ENCODE measurements around the gene CBFB.

Gene CBFB

GRCh38 chr16:67023689-67024088, 5.3 kb upstream of the CBFB start:
- no peak overlapping the region for H3K4me3 ChIP-seq (ENCODE audit: low read depth, low read length)
- no peak for TF ChIP-seq CTCF (IDR thresholded peaks at IDR 0.05; ENCODE audit: low read depth, low read length, missing control alignments)
- no peak for DNase-seq (ENCODE audit: low read depth)
- in situ Hi-C loops (cut with HindIII; ENCODE audit: low sequenced_read_pairs), result no loop called here

- no peak overlapping the region for H3K4me3 ChIP-seq (ENCODE audit: low read depth, low read length)
- no peak for TF ChIP-seq CTCF (IDR thresholded peaks at IDR 0.05; ENCODE audit: low read depth, low read length, missing control alignments)
- no peak for DNase-seq (ENCODE audit: low read depth)
- in situ Hi-C loops (cut with HindIII; ENCODE audit: low sequenced_read_pairs), result no loop called here
Measured at GRCh38 chr16:67024384-67025209, 4.4 kb upstream of the CBFB start.

GRCh38 chr16:67025210-67025550, 3.8 kb upstream of the CBFB start:
- no peak for TF ChIP-seq CTCF (IDR thresholded peaks at IDR 0.05; ENCODE audit: low read depth, low read length, missing control alignments)
- in situ Hi-C loops (cut with HindIII; ENCODE audit: low sequenced_read_pairs), result no loop called here

GRCh38 chr16:67026570-67026969, 2.4 kb upstream of the CBFB start:
- TF ChIP-seq CTCF (IDR thresholded peaks at IDR 0.05; ENCODE audit: low read depth, low read length, missing control alignments), result no peak
- in situ Hi-C loops (cut with HindIII; ENCODE audit: low sequenced_read_pairs), result no loop called here
- no peak overlapping the region for H3K4me3 ChIP-seq (ENCODE audit: low read depth, low read length)
- DNase-seq (ENCODE audit: low read depth), result no peak

More at GRCh38 chr16:67025210-67025550, 3.8 kb upstream of the CBFB start:
- no peak for DNase-seq (ENCODE audit: low read depth)
- no peak overlapping the region for H3K4me3 ChIP-seq (ENCODE audit: low read depth, low read length)

GRCh38 chr16:67027046-67027445, 1.9 kb upstream of the CBFB start:
- TF ChIP-seq CTCF (IDR thresholded peaks at IDR 0.05; ENCODE audit: low read depth, low read length, missing control alignments), result no peak
- no peak overlapping the region for H3K4me3 ChIP-seq (ENCODE audit: low read depth, low read length)
- in situ Hi-C loops (cut with HindIII; ENCODE audit: low sequenced_read_pairs), result no loop called here
- DNase-seq (ENCODE audit: low read depth), result no peak

- DNase-seq (ENCODE audit: low read depth), result no peak
- in situ Hi-C loops (cut with HindIII; ENCODE audit: low sequenced_read_pairs), result no loop called here
- no peak for TF ChIP-seq CTCF (IDR thresholded peaks at IDR 0.05; ENCODE audit: low read depth, low read length, missing control alignments)
- peak overlapping the region; percentile 56 for H3K4me3 ChIP-seq (ENCODE audit: low read depth, low read length)
Measured at GRCh38 chr16:67028167-67028695, 718 bp upstream of the CBFB start.
